Measurements from ENCODE around the gene EHD2. TPM values are rescaled to one million over a fixed set of nuclear protein-coding genes. Genes with fewer than 3 reads are reported as not detected.

The EHD2 gene
- total RNA-seq, 1 experiment from 2014 or later: 18.4 TPM

Small RNA genes within 50 kb of the gene (small RNA-seq; reads per million reads assigned to genes)
- not detected for gene SNORD23

Other genes starting within 250 kb of the EHD2 start
- gene SLC8A2, start 241.5 kb upstream of the EHD2 start, total RNA-seq (2014; rRNA removed; shearing (Covaris generic)): 0.83 and 3.6 TPM in 2 replicates
- gene KPTN, start 229.2 kb upstream of the EHD2 start, total RNA-seq (2014; rRNA removed; shearing (Covaris generic)): 26.2 and 30.1 TPM in 2 replicates
- 193 and 224 TPM in 2 replicates for gene NAPA, start 198.4 kb upstream of the EHD2 start, total RNA-seq (2014; rRNA removed; shearing (Covaris generic))
- not detected in 2 replicates for gene ZNF541, start 140.3 kb upstream of the EHD2 start, total RNA-seq (2014; rRNA removed; shearing (Covaris generic))
- gene BICRA, start 104.3 kb upstream of the EHD2 start, total RNA-seq (2014; rRNA removed; shearing (Covaris generic)): 2.6 and 5.2 TPM in 2 replicates
- gene NOP53, start 32.1 kb downstream of the EHD2 start, total RNA-seq (2014; rRNA removed; shearing (Covaris generic)): 300 and 310 TPM in 2 replicates
- gene SELENOW, start 65.3 kb downstream of the EHD2 start, total RNA-seq (2014; rRNA removed; shearing (Covaris generic)): 492 and 534 TPM in 2 replicates
- gene TPRX1, start 91.1 kb downstream of the EHD2 start, total RNA-seq (2014; rRNA removed; shearing (Covaris generic)): not detected in 2 replicates
- not detected in 2 replicates for gene CRX, start 108.5 kb downstream of the EHD2 start, total RNA-seq (2014; rRNA removed; shearing (Covaris generic))
- gene TPRX2, start 145.8 kb downstream of the EHD2 start, total RNA-seq (2014; rRNA removed; shearing (Covaris generic)): not detected in 2 replicates
- not detected in 2 replicates for gene SULT2A1, start 172.9 kb downstream of the EHD2 start, total RNA-seq (2014; rRNA removed; shearing (Covaris generic))

Measured in HT-29 (cell line).